GM23338 (cell line): ENCODE data around the gene GIMAP1. TPM values are rescaled to one million over a fixed set of nuclear protein-coding genes. Genes with fewer than 3 reads are reported as not detected.

ENCODE experiments used
- ATAC-seq: fragments of 200-7000 bp; cut with Tn5 transposase; 3 replicates; pipeline ENCODE4 v1.9.1; 2020
- DNase-seq: peaks from one replicate; pipeline ENCODE4 v3.0.0-alpha.2; 2015; ENCODE audit warnings: low spot score
- H2AFZ ChIP-seq: fragments of 200-600 bp; sonication (generic); 2 replicates; pipeline ENCODE4 v1.8.0; 2016; ENCODE audit warnings: antibody characterized with exemption, mild to moderate bottlenecking, moderate library complexity
- H3F3A ChIP-seq: fragments of 200-600 bp; sonication (generic); replicated peaks from 2 replicates; pipeline ENCODE4 v1.8.0; 2017; ENCODE audit warnings: antibody characterized with exemption, mixed run types, low read depth
- H3K27ac ChIP-seq: fragments of 200-600 bp; sonication (generic); 2 replicates; pipeline ENCODE4 v1.6.1; 2016; ENCODE audit warnings: low read depth
- H3K27me3 ChIP-seq: fragments of 200-600 bp; sonication (generic); 2 replicates; pipeline ENCODE4 v1.8.0; 2016; ENCODE audit warnings: mild to moderate bottlenecking, mixed run types, moderate library complexity; ENCODE audit not compliant: insufficient read depth
- H3K36me3 ChIP-seq: fragments of 200-600 bp; sonication (generic); 2 replicates; pipeline ENCODE4 v1.8.0; 2016; ENCODE audit warnings: mild to moderate bottlenecking; ENCODE audit not compliant: insufficient read depth
- H3K4me1 ChIP-seq: fragments of 200-600 bp; sonication (generic); 2 replicates; pipeline ENCODE4 v1.8.0; 2016; ENCODE audit warnings: mild to moderate bottlenecking, moderate library complexity; ENCODE audit not compliant: insufficient read depth
- H3K4me2 ChIP-seq: fragments of 200-600 bp; sonication (generic); 2 replicates; pipeline ENCODE4 v1.7.1; 2017; ENCODE audit warnings: mixed run types
- H3K4me3 ChIP-seq: fragments of 200-600 bp; sonication (generic); 2 replicates; pipeline ENCODE4 v1.6.1; 2016; ENCODE audit warnings: mixed run types
- H3K79me2 ChIP-seq: fragments of 200-600 bp; sonication (generic); replicated peaks from 2 replicates; pipeline ENCODE4 v1.8.0; 2017; ENCODE audit warnings: mild to moderate bottlenecking; ENCODE audit not compliant: insufficient read depth
- H3K9me2 ChIP-seq: fragments of 200-600 bp; sonication (generic); 2 replicates; pipeline ENCODE4 v1.8.0; 2017; ENCODE audit not compliant: insufficient read depth
- H4K20me1 ChIP-seq: fragments of 200-600 bp; sonication (generic); replicated peaks from 2 replicates; pipeline ENCODE4 v1.8.0; 2017; ENCODE audit warnings: mild to moderate bottlenecking; ENCODE audit not compliant: insufficient read depth
- H3K27ac Mint-ChIP-seq: 2 replicates; pipeline ENCODE4 v1.8.0; 2020; ENCODE audit warnings: inconsistent platforms, mild to moderate bottlenecking, moderate library complexity, mixed read lengths
- H3K27me3 Mint-ChIP-seq: 3 replicates; pipeline ENCODE4 v1.8.0; 2022; ENCODE audit warnings: low read depth, mild to moderate bottlenecking, moderate library complexity, mixed read lengths, inconsistent platforms; ENCODE audit not compliant: insufficient read depth, poor library complexity
- H3K36me3 Mint-ChIP-seq: 3 replicates; pipeline ENCODE4 v1.8.0; 2021; ENCODE audit warnings: low read depth, mild to moderate bottlenecking, inconsistent platforms, moderate library complexity, mixed read lengths
- H3K4me1 Mint-ChIP-seq: 3 replicates; pipeline ENCODE4 v1.8.0; 2020; ENCODE audit warnings: mild to moderate bottlenecking, inconsistent platforms, mixed read lengths
- H3K4me3 Mint-ChIP-seq: 3 replicates; pipeline ENCODE4 v1.8.0; 2021; ENCODE audit warnings: moderate library complexity, mild to moderate bottlenecking, inconsistent platforms, mixed read lengths
- H3K9me3 Mint-ChIP-seq: 3 replicates; pipeline ENCODE4 v1.8.0; 2020; ENCODE audit warnings: moderate library complexity, mild to moderate bottlenecking, inconsistent platforms, mixed read lengths
- EZH2 ChIP-seq: fragments of 200-600 bp; sonication (generic); IDR thresholded peaks from one replicate; pipeline ENCODE4 v1.8.0; 2017; ENCODE audit warnings: antibody characterized with exemption, mild to moderate bottlenecking, low read depth; ENCODE audit not compliant: unreplicated experiment
- ZNF331 ChIP-seq: fragments of 250-450 bp; sonication (Bioruptor Pico); IDR thresholded peaks from 2 replicates; pipeline ENCODE4 v1.5.0; 2020; ENCODE audit warnings: low read depth, mild to moderate bottlenecking, moderate library complexity
- polyA plus RNA-seq: library from polyadenylated mRNA; unstranded; fragments of >200 nt; fragmentation: Nextera tagmentation; extraction: Ambion mirVana; gene quantifications from 2 replicates; pipeline ENCODE4 v1.2.1, GENCODE V29; 2016
- total RNA-seq: library from RNA; depleted of rRNA; stranded (reverse); fragments of >200 nt; shearing (Covaris generic); gene quantifications from 2 replicates; pipeline ENCODE4 v1.2.3, GENCODE V29; 2014
- TF ChIP-seq, protein P1 (sequence below): fragments of 250-450 bp; sonication (Bioruptor Pico); IDR thresholded peaks from 2 replicates; pipeline ENCODE4 v1.5.0; 2020; ENCODE audit warnings: mild to moderate bottlenecking, moderate library complexity
- TF ChIP-seq, protein P2 (sequence below), 2 experiments: fragments of 200-600 bp in 1 of 2; sonication (generic) in 1 of 2; conservative IDR thresholded peaks; 2 replicates each; pipeline versions ENCODE4 v1.5.1 to v1.6.1; 2016 to 2017; ENCODE audit warnings: antibody characterized with exemption in 2 of 2, low read depth in 2 of 2, mild to moderate bottlenecking in 2 of 2, moderate library complexity in 1 of 2

Gene GIMAP1
- total and polyA plus RNA-seq, 2 experiments from 2014 or later: not detected

DNA sequence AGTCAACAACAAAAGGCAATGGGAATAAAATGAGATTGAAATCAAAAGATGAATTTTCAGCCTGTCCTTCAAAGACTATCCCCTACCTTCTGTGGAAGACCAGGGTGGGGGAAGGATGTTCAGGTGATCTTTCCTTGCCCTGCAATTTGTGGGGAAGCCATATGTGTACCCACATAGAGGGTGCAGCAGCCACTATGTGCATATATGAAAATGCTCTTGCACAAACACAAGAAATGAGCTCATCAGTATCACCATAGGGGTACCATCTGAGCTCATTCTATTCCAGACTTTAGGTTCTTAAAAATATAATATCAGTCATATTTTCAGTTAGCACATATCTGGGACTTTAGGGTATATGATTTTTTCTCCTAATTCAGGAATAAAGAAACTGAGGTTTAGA is 38.5 kb downstream of the GIMAP1 start (continued):
- TF ChIP-seq, protein P1, sequence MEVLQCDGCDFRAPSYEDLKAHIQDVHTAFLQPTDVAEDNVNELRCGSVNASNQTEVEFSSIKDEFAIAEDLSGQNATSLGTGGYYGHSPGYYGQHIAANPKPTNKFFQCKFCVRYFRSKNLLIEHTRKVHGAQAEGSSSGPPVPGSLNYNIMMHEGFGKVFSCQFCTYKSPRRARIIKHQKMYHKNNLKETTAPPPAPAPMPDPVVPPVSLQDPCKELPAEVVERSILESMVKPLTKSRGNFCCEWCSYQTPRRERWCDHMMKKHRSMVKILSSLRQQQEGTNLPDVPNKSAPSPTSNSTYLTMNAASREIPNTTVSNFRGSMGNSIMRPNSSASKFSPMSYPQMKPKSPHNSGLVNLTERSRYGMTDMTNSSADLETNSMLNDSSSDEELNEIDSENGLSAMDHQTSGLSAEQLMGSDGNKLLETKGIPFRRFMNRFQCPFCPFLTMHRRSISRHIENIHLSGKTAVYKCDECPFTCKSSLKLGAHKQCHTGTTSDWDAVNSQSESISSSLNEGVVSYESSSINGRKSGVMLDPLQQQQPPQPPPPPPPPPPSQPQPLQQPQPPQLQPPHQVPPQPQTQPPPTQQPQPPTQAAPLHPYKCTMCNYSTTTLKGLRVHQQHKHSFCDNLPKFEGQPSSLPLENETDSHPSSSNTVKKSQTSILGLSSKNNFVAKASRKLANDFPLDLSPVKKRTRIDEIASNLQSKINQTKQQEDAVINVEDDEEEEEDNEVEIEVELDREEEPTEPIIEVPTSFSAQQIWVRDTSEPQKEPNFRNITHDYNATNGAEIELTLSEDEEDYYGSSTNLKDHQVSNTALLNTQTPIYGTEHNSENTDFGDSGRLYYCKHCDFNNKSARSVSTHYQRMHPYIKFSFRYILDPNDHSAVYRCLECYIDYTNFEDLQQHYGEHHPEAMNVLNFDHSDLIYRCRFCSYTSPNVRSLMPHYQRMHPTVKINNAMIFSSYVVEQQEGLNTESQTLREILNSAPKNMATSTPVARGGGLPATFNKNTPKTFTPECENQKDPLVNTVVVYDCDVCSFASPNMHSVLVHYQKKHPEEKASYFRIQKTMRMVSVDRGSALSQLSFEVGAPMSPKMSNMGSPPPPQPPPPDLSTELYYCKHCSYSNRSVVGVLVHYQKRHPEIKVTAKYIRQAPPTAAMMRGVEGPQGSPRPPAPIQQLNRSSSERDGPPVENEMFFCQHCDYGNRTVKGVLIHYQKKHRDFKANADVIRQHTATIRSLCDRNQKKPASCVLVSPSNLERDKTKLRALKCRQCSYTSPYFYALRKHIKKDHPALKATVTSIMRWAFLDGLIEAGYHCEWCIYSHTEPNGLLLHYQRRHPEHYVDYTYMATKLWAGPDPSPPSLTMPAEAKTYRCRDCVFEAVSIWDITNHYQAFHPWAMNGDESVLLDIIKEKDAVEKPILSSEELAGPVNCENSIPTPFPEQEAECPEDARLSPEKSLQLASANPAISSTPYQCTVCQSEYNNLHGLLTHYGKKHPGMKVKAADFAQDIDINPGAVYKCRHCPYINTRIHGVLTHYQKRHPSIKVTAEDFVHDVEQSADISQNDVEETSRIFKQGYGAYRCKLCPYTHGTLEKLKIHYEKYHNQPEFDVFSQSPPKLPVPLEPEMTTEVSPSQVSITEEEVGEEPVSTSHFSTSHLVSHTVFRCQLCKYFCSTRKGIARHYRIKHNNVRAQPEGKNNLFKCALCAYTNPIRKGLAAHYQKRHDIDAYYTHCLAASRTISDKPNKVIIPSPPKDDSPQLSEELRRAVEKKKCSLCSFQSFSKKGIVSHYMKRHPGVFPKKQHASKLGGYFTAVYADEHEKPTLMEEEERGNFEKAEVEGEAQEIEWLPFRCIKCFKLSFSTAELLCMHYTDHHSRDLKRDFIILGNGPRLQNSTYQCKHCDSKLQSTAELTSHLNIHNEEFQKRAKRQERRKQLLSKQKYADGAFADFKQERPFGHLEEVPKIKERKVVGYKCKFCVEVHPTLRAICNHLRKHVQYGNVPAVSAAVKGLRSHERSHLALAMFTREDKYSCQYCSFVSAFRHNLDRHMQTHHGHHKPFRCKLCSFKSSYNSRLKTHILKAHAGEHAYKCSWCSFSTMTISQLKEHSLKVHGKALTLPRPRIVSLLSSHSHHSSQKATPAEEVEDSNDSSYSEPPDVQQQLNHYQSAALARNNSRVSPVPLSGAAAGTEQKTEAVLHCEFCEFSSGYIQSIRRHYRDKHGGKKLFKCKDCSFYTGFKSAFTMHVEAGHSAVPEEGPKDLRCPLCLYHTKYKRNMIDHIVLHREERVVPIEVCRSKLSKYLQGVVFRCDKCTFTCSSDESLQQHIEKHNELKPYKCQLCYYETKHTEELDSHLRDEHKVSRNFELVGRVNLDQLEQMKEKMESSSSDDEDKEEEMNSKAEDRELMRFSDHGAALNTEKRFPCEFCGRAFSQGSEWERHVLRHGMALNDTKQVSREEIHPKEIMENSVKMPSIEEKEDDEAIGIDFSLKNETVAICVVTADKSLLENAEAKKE: no peak

DNA sequence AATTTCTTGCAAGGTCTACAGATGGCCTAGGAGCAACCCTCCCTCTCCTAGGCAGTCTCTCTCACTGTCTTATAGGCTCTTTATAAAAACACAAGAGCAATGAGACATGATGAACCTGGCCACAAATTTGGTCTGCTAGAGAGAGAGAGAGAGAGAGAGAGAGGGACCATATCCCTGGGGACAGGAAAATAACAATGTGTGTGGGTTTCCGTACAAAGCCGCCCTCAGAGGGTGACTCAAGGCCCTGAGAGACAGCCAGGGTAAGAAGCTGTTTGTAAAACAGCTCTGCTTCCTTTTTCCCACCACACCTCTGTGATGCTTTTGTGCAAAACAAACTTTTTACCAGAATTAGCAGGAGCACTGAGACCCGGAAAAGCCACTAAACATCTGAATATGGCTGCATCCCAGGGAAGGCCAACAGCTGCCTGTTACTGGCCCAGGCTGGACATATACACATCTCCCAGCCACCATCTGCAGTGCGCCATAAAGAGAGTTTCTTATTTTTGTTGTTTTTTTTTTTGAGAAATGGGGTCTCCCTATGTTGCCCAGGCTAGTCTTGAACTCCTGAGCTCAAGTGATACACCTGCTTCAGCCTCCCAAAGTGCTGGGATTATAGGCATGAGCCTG is 39.2 kb downstream of the GIMAP1 start:
- DNase-seq (no peak), ATAC-seq (no peak)
- no peaks in the 10 kb centered on the region for H3K4me1 Mint-ChIP-seq
- H3K27me3 Mint-ChIP-seq: peaks cover 13% of the 10 kb centered on the region
- H3K4me3 Mint-ChIP-seq: no peak overlapping the region
- no peak overlapping the region for H3K27ac Mint-ChIP-seq
- no peaks in the 10 kb centered on the region for H3K36me3 Mint-ChIP-seq
- Histone ChIP-seq H3K36me3 (no peaks in the 10 kb centered on the region), H3K4me2 (no peak overlapping the region), H3K79me2 (no peaks in the 10 kb centered on the region), H3K4me1 (no peaks in the 10 kb centered on the region), H3K9me2 (no peaks in the 10 kb centered on the region), H3K27me3 (peaks cover 19% of the 10 kb centered on the region), H3K27ac (no peak overlapping the region), H3K4me3 (no peak overlapping the region), H2AFZ (no peak overlapping the region), H3F3A (no peaks in the 10 kb centered on the region), H4K20me1 (no peaks in the 10 kb centered on the region; the same call in 1 of the 2 replicates)
- no peaks in the 10 kb centered on the region for H3K9me3 Mint-ChIP-seq
- TF ChIP-seq EZH2 (no peak), ZNF331 (no peak)
- TF ChIP-seq, protein P1: no peak
- TF ChIP-seq, protein P2, sequence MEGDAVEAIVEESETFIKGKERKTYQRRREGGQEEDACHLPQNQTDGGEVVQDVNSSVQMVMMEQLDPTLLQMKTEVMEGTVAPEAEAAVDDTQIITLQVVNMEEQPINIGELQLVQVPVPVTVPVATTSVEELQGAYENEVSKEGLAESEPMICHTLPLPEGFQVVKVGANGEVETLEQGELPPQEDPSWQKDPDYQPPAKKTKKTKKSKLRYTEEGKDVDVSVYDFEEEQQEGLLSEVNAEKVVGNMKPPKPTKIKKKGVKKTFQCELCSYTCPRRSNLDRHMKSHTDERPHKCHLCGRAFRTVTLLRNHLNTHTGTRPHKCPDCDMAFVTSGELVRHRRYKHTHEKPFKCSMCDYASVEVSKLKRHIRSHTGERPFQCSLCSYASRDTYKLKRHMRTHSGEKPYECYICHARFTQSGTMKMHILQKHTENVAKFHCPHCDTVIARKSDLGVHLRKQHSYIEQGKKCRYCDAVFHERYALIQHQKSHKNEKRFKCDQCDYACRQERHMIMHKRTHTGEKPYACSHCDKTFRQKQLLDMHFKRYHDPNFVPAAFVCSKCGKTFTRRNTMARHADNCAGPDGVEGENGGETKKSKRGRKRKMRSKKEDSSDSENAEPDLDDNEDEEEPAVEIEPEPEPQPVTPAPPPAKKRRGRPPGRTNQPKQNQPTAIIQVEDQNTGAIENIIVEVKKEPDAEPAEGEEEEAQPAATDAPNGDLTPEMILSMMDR (conservative IDR thresholded peaks at IDR 0.05; ENCODE audit: low read depth in 2 of 2): no peak
